OCI-LY7 (cell line): Measurements from ENCODE around the gene NIPBL.

Source experiments
- EZH2phosphoT487 ChIP-seq: fragments of 200-600 bp; sonication (generic); IDR thresholded peaks from 2 replicates; pipeline ENCODE4 v1.6.1; 2018; ENCODE audit warnings: low read depth, borderline replicate concordance, mild to moderate bottlenecking, mixed run types, antibody characterized with exemption, low read length, moderate library complexity, mixed read lengths
- TF ChIP-seq, protein P1 (sequence below): fragments of 200-600 bp; sonication (generic); conservative IDR thresholded peaks from 2 replicates; pipeline ENCODE4 v1.5.1; 2014; ENCODE audit warnings: mild to moderate bottlenecking, antibody characterized with exemption, low read length, moderate library complexity, mixed read lengths

DNA sequence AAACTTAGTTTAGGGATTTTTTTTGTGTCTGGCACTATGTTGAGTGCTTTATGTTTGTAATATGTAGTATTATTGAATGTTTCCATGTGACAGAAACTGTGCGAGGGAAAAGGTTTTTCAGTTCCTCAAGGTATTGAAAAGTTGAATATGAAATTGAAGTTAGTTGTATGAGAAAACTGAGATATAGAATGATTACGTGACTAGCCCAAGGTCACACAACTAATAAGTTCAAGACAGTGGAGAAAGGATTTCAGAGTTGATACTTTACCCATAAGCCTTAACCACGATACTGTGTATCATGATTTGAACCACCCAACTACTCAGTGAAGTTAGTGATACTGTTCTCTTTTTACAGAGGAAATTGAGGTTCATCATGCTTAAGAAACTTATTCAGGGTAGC, 5.7 kb downstream of the NIPBL start:
- TF ChIP-seq, protein P1, sequence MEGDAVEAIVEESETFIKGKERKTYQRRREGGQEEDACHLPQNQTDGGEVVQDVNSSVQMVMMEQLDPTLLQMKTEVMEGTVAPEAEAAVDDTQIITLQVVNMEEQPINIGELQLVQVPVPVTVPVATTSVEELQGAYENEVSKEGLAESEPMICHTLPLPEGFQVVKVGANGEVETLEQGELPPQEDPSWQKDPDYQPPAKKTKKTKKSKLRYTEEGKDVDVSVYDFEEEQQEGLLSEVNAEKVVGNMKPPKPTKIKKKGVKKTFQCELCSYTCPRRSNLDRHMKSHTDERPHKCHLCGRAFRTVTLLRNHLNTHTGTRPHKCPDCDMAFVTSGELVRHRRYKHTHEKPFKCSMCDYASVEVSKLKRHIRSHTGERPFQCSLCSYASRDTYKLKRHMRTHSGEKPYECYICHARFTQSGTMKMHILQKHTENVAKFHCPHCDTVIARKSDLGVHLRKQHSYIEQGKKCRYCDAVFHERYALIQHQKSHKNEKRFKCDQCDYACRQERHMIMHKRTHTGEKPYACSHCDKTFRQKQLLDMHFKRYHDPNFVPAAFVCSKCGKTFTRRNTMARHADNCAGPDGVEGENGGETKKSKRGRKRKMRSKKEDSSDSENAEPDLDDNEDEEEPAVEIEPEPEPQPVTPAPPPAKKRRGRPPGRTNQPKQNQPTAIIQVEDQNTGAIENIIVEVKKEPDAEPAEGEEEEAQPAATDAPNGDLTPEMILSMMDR = no peak
- TF ChIP-seq EZH2phosphoT487 = no peak
